22Rv1 (cell line): ENCODE measurements around the gene PAEP.
"Not testable (repeated sequence)": the region's sequence is repeated elsewhere in the genome, so short reads cannot be mapped to it uniquely, and the experiment has no call there.

Experiments used
- H3K27ac ChIP-seq: fragments of 450-650 bp; 2 replicates; pipeline ENCODE4 v1.5.1; 2017
- CTCF ChIP-seq: fragments of 450-650 bp; IDR thresholded peaks from 2 replicates; pipeline ENCODE4 v1.5.1; 2017; ENCODE audit warnings: mild to moderate bottlenecking
- ZFX ChIP-seq: fragments of 450-650 bp; IDR thresholded peaks from 2 replicates; pipeline ENCODE4 v1.6.1; 2017; ENCODE audit warnings: antibody characterized with exemption, borderline replicate concordance

PAEP gene

GRCh38 chr9:135530146-135530545 is 31.4 kb upstream of the PAEP start:
- no peak overlapping the region for H3K27ac ChIP-seq
- no peak for TF ChIP-seq CTCF
- no peak for TF ChIP-seq ZFX

- TF ChIP-seq CTCF, result no peak
- no peak for TF ChIP-seq ZFX
- H3K27ac ChIP-seq, result no peak overlapping the region
Observed at GRCh38 chr9:135531096-135531495, 30.5 kb upstream of the PAEP start.

- TF ChIP-seq ZFX, result no peak
- no peak for TF ChIP-seq CTCF
- no peak overlapping the region for H3K27ac ChIP-seq
Observed at GRCh38 chr9:135533113-135533512, 28.4 kb upstream of the PAEP start.

GRCh38 chr9:135533674-135534073 is 27.9 kb upstream of the PAEP start:
- TF ChIP-seq CTCF (no peak), ZFX (no peak)

GRCh38 chr9:135534192-135534711 is 27.3 kb upstream of the PAEP start:
- H3K27ac ChIP-seq, result not testable (repeated sequence)

More at GRCh38 chr9:135533674-135534073, 27.9 kb upstream of the PAEP start:
- no peak overlapping the region for H3K27ac ChIP-seq

- H3K27ac ChIP-seq, result not testable (repeated sequence)
Observed at GRCh38 chr9:135534826-135535225, 26.7 kb upstream of the PAEP start.

- H3K27ac ChIP-seq, result not testable (repeated sequence)
Observed at GRCh38 chr9:135535631-135536030, 25.9 kb upstream of the PAEP start.

- H3K27ac ChIP-seq, result no peak overlapping the region
- TF ChIP-seq CTCF, result no peak
Observed at GRCh38 chr9:135536216-135536615, 25.3 kb upstream of the PAEP start.

- not testable (repeated sequence) for H3K27ac ChIP-seq
Observed at GRCh38 chr9:135543262-135543894, 18.2 kb upstream of the PAEP start.
